UCSD-AML1 (cell line): ENCODE measurements around the gene RELA.
"Not testable (repeated sequence)": the region's sequence is repeated elsewhere in the genome, so short reads cannot be mapped to it uniquely, and the experiment has no call there.

Experiments used
- DNase-seq: peaks from one replicate; lab custom pipeline; 2025; ENCODE audit not compliant: unreplicated experiment; lab: John Stamatoyannopoulos, UW

The RELA gene

GRCh38 chr11:65649656-65650546, 12.8 kb downstream of the RELA start:
- DNase-seq = no peak

DNA sequence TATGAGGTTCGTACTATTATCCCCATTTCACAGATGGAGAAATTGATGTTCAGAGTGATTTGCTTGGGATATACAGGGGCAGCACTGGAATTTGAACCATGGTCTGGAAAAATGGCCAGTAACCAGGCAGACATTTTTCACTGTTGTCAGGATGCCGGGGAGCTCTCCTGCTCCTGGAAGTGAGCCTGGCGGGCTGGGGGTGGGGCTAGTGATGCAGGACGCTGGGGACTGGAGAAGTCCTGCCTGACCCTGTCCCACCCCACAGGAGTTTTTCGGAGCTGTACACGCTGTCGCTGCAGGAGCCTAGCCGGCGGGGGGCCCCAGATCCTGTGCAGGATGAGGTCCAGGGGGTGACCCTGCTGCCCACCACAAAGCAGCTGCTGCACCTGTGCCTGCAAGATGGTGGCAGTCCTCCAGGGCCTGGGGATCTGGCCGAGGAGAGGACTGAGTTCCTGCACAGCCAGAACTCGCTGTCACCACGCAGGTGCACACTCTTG, 13.7 kb downstream of the RELA start:
- no peak for DNase-seq

DNA sequence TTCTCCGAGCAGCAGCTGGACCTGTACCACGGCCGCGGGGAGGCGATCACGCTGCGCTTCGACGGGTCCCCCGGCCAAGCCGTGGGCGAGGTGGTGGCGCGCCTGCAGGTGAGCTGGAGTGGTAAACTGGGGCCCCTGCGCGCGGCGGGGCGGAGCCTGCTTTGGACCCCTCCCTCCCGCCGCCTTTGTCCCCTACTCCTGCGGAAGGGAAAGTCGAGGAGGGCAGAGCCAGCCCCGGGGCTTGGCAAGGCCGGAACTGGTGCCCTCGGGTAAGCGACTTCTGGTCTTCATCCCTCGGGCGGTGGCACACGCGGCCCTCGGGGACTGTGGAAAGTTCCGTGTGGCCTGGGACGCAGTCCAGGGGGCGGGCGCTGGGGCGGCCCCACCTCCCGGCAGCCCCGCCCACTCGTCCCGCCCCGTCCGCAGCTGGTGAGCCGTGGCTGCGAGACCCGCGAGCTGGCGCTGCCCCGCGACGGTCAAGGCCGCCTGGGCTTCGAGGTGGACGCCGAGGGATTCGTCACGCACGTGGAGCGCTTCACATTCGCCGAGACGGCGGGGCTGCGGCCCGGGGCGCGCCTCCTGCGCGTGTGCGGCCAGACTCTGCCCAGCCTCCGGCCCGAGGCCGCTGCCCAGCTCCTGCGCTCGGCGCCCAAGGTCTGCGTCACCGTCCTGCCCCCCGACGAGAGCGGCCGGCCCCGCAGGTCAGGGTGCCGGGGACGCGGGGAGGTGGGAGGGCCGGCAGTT, 15.6 kb downstream of the RELA start:
- DNase-seq = no peak

- DNase-seq = no peak
Measured at GRCh38 chr11:65646288-65646957, 16.3 kb downstream of the RELA start.

GRCh38 chr11:65645710-65646109, 17.0 kb downstream of the RELA start:
- no peak for DNase-seq

- DNase-seq = no peak
Measured at GRCh38 chr11:65644837-65645236, 17.9 kb downstream of the RELA start.

- DNase-seq = no peak
Measured at GRCh38 chr11:65643971-65644370, 18.7 kb downstream of the RELA start.

DNA sequence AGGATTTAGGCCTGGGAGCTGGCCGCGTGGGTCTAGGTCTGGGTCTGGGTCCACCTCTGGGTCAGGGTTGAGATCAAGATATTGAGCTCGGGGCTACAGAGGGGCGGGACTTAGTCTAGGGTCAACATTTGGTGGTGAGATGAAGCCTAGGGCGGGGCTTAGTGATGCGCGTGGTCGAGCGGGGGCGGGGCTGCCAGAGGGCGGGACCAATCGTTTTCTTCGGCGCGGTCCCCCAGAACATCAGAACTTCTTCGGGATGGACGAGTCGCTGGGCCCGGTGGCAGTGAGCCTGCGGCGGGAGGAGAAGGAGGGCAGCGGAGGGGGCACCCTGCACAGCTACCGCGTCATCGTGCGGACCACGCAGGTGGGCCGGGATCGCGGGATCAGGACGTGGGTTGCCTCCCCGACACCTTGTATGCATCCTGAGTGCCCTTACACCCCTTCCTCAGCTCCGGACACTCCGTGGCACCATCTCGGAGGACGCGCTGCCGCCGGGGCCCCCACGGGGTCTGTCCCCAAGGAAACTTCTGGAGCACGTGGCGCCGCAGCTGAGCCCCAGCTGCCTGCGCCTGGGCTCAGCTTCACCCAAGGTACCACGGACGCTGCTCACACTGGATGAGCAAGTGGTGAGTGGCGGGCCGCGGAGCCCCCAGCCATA, 20.6 kb downstream of the RELA start:
- peak; percentile 49 for DNase-seq

GRCh38 chr11:65641297-65642013, 21.3 kb downstream of the RELA start:
- no peak for DNase-seq

DNA sequence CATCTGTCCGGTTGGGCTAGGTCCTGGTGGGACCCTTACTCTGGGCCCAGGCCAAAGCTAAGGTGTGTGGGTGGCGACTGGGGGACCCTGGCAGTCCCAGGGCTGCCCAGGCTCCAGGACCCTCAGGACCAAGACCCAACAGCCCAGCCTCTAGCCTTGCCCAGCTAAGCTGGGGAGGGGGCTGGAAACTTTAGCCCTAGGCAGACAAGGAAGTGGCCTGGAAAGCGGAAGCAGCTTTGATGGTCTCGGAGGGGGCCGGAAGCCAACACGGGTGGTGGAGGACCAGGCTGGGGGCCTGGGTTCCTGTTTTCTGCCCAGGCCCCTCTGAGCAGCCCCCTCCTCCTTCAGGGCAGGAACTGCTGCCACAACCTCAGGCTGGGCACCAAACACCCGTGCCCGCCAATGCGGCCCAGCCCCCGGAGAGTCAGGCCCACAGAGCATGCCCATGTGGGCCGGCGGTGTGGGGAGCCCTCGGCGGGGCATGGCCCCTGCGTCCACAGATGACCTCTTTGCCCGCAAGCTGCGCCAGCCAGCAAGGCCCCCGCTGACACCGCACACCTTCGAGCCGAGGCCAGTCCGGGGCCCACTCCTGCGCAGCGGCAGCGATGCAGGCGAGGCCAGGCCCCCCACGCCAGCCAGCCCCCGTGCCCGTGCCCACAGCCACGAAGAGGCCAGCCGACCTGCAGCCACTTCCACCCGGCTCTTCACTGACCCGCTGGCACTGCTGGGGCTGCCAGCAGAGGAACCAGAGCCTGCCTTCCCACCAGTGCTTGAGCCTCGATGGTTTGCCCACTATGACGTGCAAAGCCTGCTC, 22.0 kb downstream of the RELA start:
- peak; percentile 92 for DNase-seq

- DNase-seq = peak; percentile 92
Measured at GRCh38 chr11:65639623-65640482, 22.9 kb downstream of the RELA start.

GRCh38 chr11:65639228-65639597, 23.5 kb downstream of the RELA start:
- not testable (repeated sequence) for DNase-seq

DNA sequence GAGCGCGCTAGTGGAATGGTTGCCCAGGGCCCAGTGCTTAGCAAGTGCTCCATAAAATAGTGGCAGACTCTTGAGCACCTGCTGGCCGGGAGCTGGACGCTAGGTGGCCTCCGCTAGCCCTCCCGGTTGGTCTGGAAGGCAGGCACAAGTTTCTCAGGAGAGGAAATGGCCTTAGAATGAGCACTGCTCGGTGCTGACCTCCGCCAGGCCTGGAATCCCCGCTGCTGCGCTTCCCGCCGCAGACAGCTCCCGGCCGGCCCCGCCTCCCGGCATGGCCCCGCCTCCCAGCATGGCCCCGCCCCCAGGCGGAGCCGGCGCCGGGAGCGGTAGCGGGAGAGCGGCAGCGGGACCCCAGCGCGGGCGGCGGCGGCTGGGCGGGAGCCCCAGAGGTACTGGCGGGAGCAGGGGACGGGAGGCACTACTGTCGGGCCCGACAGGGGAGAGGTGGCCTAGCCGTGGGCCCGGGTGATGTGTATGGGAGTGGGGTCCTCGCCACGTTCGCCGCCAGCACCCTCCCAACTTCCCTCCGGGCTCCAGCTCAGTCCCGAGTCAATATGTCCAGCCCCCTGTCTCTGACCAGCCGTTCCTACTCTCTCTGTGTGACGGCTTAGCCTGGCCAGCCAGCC, 24.8 kb downstream of the RELA start, which contains the start of gene SIPA1:
SIPA1 (plus strand) TSS at position 308 of the 626 bp plus-strand sequence. CDS start 2,821 bp downstream, outside the sequence.
- DNase-seq = peak; percentile 87

DNA sequence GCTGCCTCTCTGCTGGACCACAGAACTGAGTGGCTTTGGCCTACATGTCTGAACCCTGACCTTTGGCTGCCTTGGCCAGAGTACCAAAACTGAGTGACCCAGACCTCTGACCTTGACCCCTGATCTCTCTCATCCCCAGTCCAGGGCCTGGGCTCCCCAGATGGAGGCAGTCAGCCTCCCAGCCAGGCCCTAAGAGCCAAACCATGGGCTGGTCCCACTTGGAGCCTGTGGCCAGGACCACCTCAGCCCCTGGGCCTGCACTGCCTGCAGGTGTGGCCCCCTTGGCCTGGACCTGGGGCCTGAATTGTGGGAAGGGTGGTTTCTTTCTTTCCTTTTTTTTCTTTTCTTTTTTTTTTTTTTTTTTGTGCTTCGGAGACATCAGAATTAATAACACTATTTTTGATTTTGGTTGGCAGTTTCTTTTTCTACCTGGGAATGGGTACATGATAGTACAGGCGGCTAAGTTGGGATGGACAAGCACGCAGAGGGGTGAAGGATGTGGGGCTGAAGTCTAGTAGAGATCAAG, 25.6 kb downstream of the RELA start:
- DNase-seq = no peak

DNA sequence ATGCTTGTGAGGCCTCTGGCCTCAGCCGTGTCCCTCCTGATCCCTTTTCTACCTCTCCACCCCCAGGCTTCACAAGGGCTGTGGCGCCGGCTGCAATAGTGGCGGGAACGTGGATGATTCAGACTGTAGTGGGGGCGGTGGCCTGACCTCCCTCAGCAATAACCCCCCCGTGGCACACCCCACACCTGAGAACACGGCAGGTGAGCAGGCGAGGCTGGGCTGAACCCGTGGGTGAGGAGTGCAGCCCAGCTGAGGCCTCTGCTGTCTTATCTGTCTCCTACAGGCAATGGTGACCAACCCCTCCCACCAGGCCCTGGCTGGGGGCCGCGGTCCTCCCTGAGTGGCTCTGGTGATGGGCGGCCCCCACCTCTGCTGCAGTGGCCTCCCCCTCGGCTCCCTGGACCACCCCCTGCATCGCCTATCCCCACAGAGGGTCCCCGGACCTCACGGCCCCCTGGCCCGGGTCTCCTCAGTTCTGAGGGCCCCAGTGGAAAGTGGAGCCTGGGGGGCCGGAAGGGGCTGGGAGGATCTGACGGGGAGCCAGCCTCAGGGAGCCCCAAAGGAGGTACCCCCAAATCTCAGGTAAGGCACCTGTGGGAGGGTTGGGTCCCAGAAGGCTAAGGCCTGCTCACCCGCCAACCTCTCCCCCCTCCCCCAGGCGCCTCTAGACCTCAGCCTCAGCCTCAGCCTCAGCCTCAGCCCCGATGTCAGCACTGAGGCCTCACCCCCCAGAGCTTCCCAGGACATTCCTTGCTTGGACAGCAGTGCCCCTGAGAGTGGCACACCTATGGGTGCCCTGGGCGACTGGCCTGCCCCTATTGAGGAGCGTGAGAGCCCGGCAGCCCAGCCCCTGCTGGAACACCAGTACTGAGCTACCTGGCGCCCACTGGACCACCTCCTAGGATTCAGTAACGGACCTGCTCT, 26.3 kb downstream of the RELA start:
- no peak for DNase-seq

- DNase-seq = no peak
Measured at GRCh38 chr11:65634905-65635731, 27.6 kb downstream of the RELA start.
